Measurements from ENCODE around the gene ZNF280A. TPM values are rescaled to one million over a fixed set of nuclear protein-coding genes. Genes with fewer than 3 reads are reported as not detected.

The ZNF280A gene
- total and polyA plus RNA-seq, 12 donors: 0.06 to 5.5 (median 1.6) TPM

GRCh38 chr22:22558071-22558971 lies 38.3 kb upstream of the ZNF280A start:
- 81 to 87% (median 85%) methylated on average over 14 to 25 of the region's 25 CpGs for WGBS, 4 donors
- Histone ChIP-seq H3K27me3 (no peaks in the 10 kb centered on the region), H3K27ac (no peak overlapping the region), H3K4me3 (no peak overlapping the region), H3K4me1 (replicated peaks in 1 of 2) (peaks cover 0 to 10% of the 10 kb centered on the region in 2 donors), H3K9me3 (replicated peaks in 1 of 3) (no peaks in the 10 kb centered on the region), H3K36me3 (replicated peaks in 1 of 2) (no peaks in the 10 kb centered on the region)
- intact Hi-C loops (cut with DNase I): no loop called here
- no peak for DNase-seq
- TF ChIP-seq CTCF (IDR thresholded peaks at IDR 0.05) (no peak), POLR2A (IDR thresholded peaks at IDR 0.05) (no peak)

- no peak for DNase-seq
- H3K4me1 ChIP-seq (replicated peaks in 1 of 2): peaks cover 0 to 10% of the 10 kb centered on the region in 2 donors
- intact Hi-C loops (cut with DNase I): no loop called here
- H3K36me3 ChIP-seq (replicated peaks in 1 of 2): no peaks in the 10 kb centered on the region
- H3K4me3 ChIP-seq: no peak overlapping the region
- no peaks in the 10 kb centered on the region for H3K27me3 ChIP-seq
- TF ChIP-seq POLR2A (IDR thresholded peaks at IDR 0.05): no peak
- no peak for TF ChIP-seq CTCF (IDR thresholded peaks at IDR 0.05)
- WGBS, 4 donors: 90 to 94% (median 92%) methylated on average over 20 to 38 of the region's 38 CpGs
- no peak overlapping the region for H3K27ac ChIP-seq
- no peaks in the 10 kb centered on the region for H3K9me3 ChIP-seq (replicated peaks in 1 of 3)
Observed at GRCh38 chr22:22556995-22557925, 37.2 kb upstream of the ZNF280A start.

- H3K27ac ChIP-seq: no peak overlapping the region
- no peak for TF ChIP-seq CTCF (IDR thresholded peaks at IDR 0.05)
- TF ChIP-seq POLR2A (IDR thresholded peaks at IDR 0.05): no peak
- intact Hi-C loops (cut with DNase I): no loop called here
- WGBS, 4 donors: 93 to 95% (median 94%) methylated on average over 14 of the region's 14 CpGs
- H3K36me3 ChIP-seq (replicated peaks in 1 of 2): no peaks in the 10 kb centered on the region
- no peak for DNase-seq
- no peak overlapping the region for H3K4me3 ChIP-seq
- H3K4me1 ChIP-seq (replicated peaks in 1 of 2): peaks cover 0 to 10% of the 10 kb centered on the region in 2 donors
- H3K9me3 ChIP-seq (replicated peaks in 1 of 3): no peaks in the 10 kb centered on the region
- no peaks in the 10 kb centered on the region for H3K27me3 ChIP-seq
Observed at GRCh38 chr22:22556578-22556977, 36.5 kb upstream of the ZNF280A start.

- no peak for DNase-seq
- Histone ChIP-seq H3K36me3 (replicated peaks in 1 of 2) (no peaks in the 10 kb centered on the region), H3K4me3 (no peak overlapping the region), H3K27ac (no peak overlapping the region), H3K4me1 (replicated peaks in 1 of 2) (peaks cover 0 to 10% of the 10 kb centered on the region in 2 donors), H3K27me3 (no peaks in the 10 kb centered on the region), H3K9me3 (replicated peaks in 1 of 3) (no peaks in the 10 kb centered on the region)
- intact Hi-C loops (cut with DNase I): no loop called here
- WGBS, 4 donors: 91 to 98% (median 96%) methylated on average over 9 of the region's 9 CpGs
- no peak for TF ChIP-seq CTCF (IDR thresholded peaks at IDR 0.05)
- no peak for TF ChIP-seq POLR2A (IDR thresholded peaks at IDR 0.05)
Observed at GRCh38 chr22:22555596-22555995, 35.5 kb upstream of the ZNF280A start.

Measured in adrenal gland (tissue), 12 donors.